HCT116 (cell line): ENCODE measurements around the gene SLAIN1. TPM values are rescaled to one million over a fixed set of nuclear protein-coding genes. Genes with fewer than 3 reads are reported as not detected.

ENCODE experiments used
- ATAC-seq: fragments of 200-7000 bp; cut with Tn5 transposase; 2 replicates; pipeline ENCODE4 v1.9.1; 2020; ENCODE audit warnings: mild to moderate bottlenecking, moderate library complexity
- BruUV-seq: library from RNA; stranded (reverse); fragments of 400-500 nt; replicated peaks from 2 replicates; lab custom pipeline; 2021; lab: Mats Ljungman, UMichigan
- CTCF ChIA-PET: fragments of 300-600 bp; sonication (Branson Sonifier 250); formaldehyde crosslinking; loops from one replicate; lab custom pipeline; 2021; ENCODE audit warnings: antibody characterized with exemption; lab: Charles Lee
- POLR2A ChIA-PET: fragments of 300-600, 350-600 bp; sonication (Branson Sonifier 250); formaldehyde crosslinking; loops from one replicate; lab custom pipeline; 2021; ENCODE audit warnings: antibody characterized with exemption; lab: Charles Lee
- RAD21 ChIA-PET, 2 experiments: fragments of 300-600 bp; sonication (Branson Sonifier 250); formaldehyde crosslinking; loops; one replicate each; lab custom pipeline; 2023; ENCODE audit warnings: low total read pairs in 2 of 2; ENCODE audit not compliant: uncharacterized antibody in 2 of 2, unreplicated experiment in 2 of 2, low non-redundant PET in 1 of 2; lab: Charles Lee
- DNase-seq: peaks from one replicate; pipeline ENCODE4 v3.0.0-alpha.2; 2010; ENCODE audit warnings: low read depth, low spot score
- H2AFZ ChIP-seq: fragments of 200-600 bp; shearing (Covaris generic), sonication (generic); 2 replicates; pipeline ENCODE4 v1.6.1; 2017; ENCODE audit warnings: low read depth, mixed run types, mixed read lengths, antibody characterized with exemption, low read length; ENCODE audit not compliant: poor library complexity, severe bottlenecking
- H3K27ac ChIP-seq: 2 replicates; pipeline ENCODE4 v1.5.1; 2012; ENCODE audit warnings: low read depth, low read length
- H3K27me3 ChIP-seq: fragments of 200-600 bp; sonication (generic); 2 replicates; pipeline ENCODE4 v1.6.1; 2016; ENCODE audit warnings: mixed run types, low read length, mixed read lengths; ENCODE audit not compliant: insufficient read depth
- H3K36me3 ChIP-seq, 2 experiments: fragments of 200-500 bp in 1 of 2; fragments of 200-600 bp in 1 of 2; sonication (Bioruptor generic) in 1 of 2; sonication (generic) in 1 of 2; 2 replicates each; pipeline versions ENCODE4 v1.5.1 to v1.6.1; 2014 to 2016; ENCODE audit warnings: low read length in 2 of 2, inconsistent platforms in 1 of 2, mixed read lengths in 1 of 2, mixed run types in 1 of 2; ENCODE audit not compliant: insufficient read depth in 2 of 2, control insufficient read depth in 1 of 2
- H3K4me1 ChIP-seq, 2 experiments: fragments of 200-600 bp in 1 of 2; sonication (generic) in 1 of 2; 2 replicates each; pipeline versions ENCODE4 v1.5.1 to v1.6.1; 2012 to 2017; ENCODE audit warnings: low read length in 2 of 2, inconsistent platforms in 1 of 2, mild to moderate bottlenecking in 1 of 2, mixed read lengths in 1 of 2, mixed run types in 1 of 2, moderate library complexity in 1 of 2; ENCODE audit not compliant: insufficient read depth in 2 of 2, control insufficient read depth in 1 of 2
- H3K4me2 ChIP-seq: fragments of 200-600 bp; sonication (generic); 2 replicates; pipeline ENCODE4 v1.6.1; 2017; ENCODE audit warnings: mixed run types, low read length, mixed read lengths
- H3K4me3 ChIP-seq, 2 experiments: fragments of 200-600 bp in 1 of 2; sonication (generic) in 1 of 2; replicated peaks in 1 of 2; 2 replicates each; pipeline ENCODE4 v1.5.1; 2011 to 2016; ENCODE audit warnings: low read length in 2 of 2, control low read depth in 1 of 2, low read depth in 1 of 2, mild to moderate bottlenecking in 1 of 2, mixed read lengths in 1 of 2, mixed run types in 1 of 2
- H3K79me2 ChIP-seq: fragments of 200-600 bp; sonication (generic); 2 replicates; pipeline ENCODE4 v1.6.1; 2017; ENCODE audit warnings: mild to moderate bottlenecking, mixed run types, low read length, moderate library complexity, mixed read lengths; ENCODE audit not compliant: insufficient read depth
- H3K9ac ChIP-seq: fragments of 200-600 bp; sonication (generic); 2 replicates; pipeline ENCODE4 v1.6.1; 2016; ENCODE audit warnings: low read length, mixed read lengths
- H3K9me2 ChIP-seq: fragments of 200-600 bp; sonication (generic), shearing (Covaris generic); 2 replicates; pipeline ENCODE4 v1.6.1; 2017; ENCODE audit warnings: mixed run types, mild to moderate bottlenecking, moderate library complexity; ENCODE audit not compliant: insufficient read depth
- H3K9me3 ChIP-seq, 2 experiments: fragments of 200-500 bp in 1 of 2; fragments of 200-600 bp in 1 of 2; sonication (Bioruptor generic) in 1 of 2; sonication (generic) in 1 of 2; 2 replicates each; pipeline ENCODE4 v1.6.1; 2014 to 2017; ENCODE audit warnings: low read length in 2 of 2, mixed read lengths in 2 of 2, inconsistent platforms in 1 of 2, low read depth in 1 of 2, mild to moderate bottlenecking in 1 of 2, mixed run types in 1 of 2, moderate library complexity in 1 of 2; ENCODE audit not compliant: control insufficient read depth in 1 of 2, insufficient read depth in 1 of 2
- H4K20me1 ChIP-seq: fragments of 200-600 bp; sonication (generic), shearing (Covaris generic); 2 replicates; pipeline ENCODE4 v1.6.1; 2017; ENCODE audit warnings: mixed run types, mild to moderate bottlenecking, moderate library complexity; ENCODE audit not compliant: insufficient read depth
- CTCF ChIP-seq, 3 experiments: fragments of 200-600 bp in 1 of 3; sonication (generic) in 1 of 3; IDR thresholded peaks in 2 of 3; conservative IDR thresholded peaks in 1 of 3; 2 replicates each; pipeline ENCODE4 v1.5.1; 2012 to 2017; ENCODE audit warnings: low read depth in 2 of 3, low read length in 2 of 3, antibody characterized with exemption in 1 of 3, borderline replicate concordance in 1 of 3, control low read depth in 1 of 3, mild to moderate bottlenecking in 1 of 3, mixed read lengths in 1 of 3, mixed run types in 1 of 3, moderate library complexity in 1 of 3; ENCODE audit not compliant: insufficient read depth in 1 of 3
- EGR1 ChIP-seq: IDR thresholded peaks from 2 replicates; pipeline ENCODE4 v1.6.1; 2012; ENCODE audit warnings: low read depth
- ELF1 ChIP-seq: IDR thresholded peaks from 2 replicates; pipeline ENCODE4 v1.6.1; 2012; ENCODE audit warnings: low read depth, borderline replicate concordance
- EZH2phosphoT487 ChIP-seq: fragments of 200-600 bp; IDR thresholded peaks from 2 replicates; pipeline ENCODE4 v1.6.1; 2018; ENCODE audit warnings: antibody characterized with exemption, borderline replicate concordance
- POLR2AphosphoS5 ChIP-seq: IDR thresholded peaks from 2 replicates; pipeline ENCODE4 v1.6.1; 2011; ENCODE audit warnings: mild to moderate bottlenecking, low read depth, low read length, moderate library complexity
- RAD21 ChIP-seq: IDR thresholded peaks from 2 replicates; pipeline ENCODE4 v1.6.1; 2012; ENCODE audit warnings: low read depth, mild to moderate bottlenecking
- SIN3A ChIP-seq: IDR thresholded peaks from 2 replicates; pipeline ENCODE4 v1.6.1; 2012; ENCODE audit warnings: low read depth
- TCF7L2 ChIP-seq: IDR thresholded peaks from 2 replicates; pipeline ENCODE4 v1.7.0; 2011; ENCODE audit warnings: borderline replicate concordance, inconsistent platforms; ENCODE audit not compliant: insufficient read depth, insufficient read length; ENCODE audit errors: extremely low read depth
- ZBTB33 ChIP-seq: IDR thresholded peaks from 2 replicates; pipeline ENCODE4 v1.6.1; 2011; ENCODE audit warnings: mild to moderate bottlenecking, low read length, moderate library complexity; ENCODE audit not compliant: insufficient replicate concordance; ENCODE audit errors: extremely low read depth
- intact Hi-C: fragments of 100-400 bp; cut with micrococcal nuclease; formaldehyde crosslinking; loops from 2 replicates; pipeline ENCODE4 v1.10.0; 2022
- total RNA-seq: library from RNA; stranded (reverse); gene quantifications from one replicate; pipeline ENCODE4 v1.2.1, GENCODE V29; 2021; ENCODE audit not compliant: unreplicated experiment

SLAIN1 gene
- total RNA-seq, 1 experiment from 2014 or later, result 0.34 TPM

GRCh38 chr13:77650409-77650808, 47.1 kb upstream of the SLAIN1 start:
- ChIA-PET RAD21 (no interaction called here), CTCF (no interaction called here), POLR2A (no interaction called here)
- H3K27ac ChIP-seq, result no peak overlapping the region
- no peak overlapping the region for H3K4me3 ChIP-seq
- H3K36me3 ChIP-seq, result no peaks in the 10 kb centered on the region
- H4K20me1 ChIP-seq, result no peaks in the 10 kb centered on the region
- H3K4me2 ChIP-seq, result no peak overlapping the region
- BruUV-seq, result no TSS peak
- intact Hi-C loops, result no loop called here
- DNase-seq, result no peak
- no peak overlapping the region for H2AFZ ChIP-seq
- H3K79me2 ChIP-seq, result no peaks in the 10 kb centered on the region
- no peak overlapping the region for H3K9ac ChIP-seq
- H3K9me3 ChIP-seq, result no peaks in the 10 kb centered on the region
- TF ChIP-seq TCF7L2, result no peak
- no peak for TF ChIP-seq EZH2phosphoT487
- no peak for TF ChIP-seq EGR1
- TF ChIP-seq ZBTB33, result no peak
- TF ChIP-seq SIN3A, result no peak
- no peak for TF ChIP-seq POLR2AphosphoS5
- TF ChIP-seq CTCF (IDR thresholded peaks at IDR 0.05 in 2 of 3, conservative IDR thresholded peaks at IDR 0.05 in 1 of 3; ENCODE audit: borderline replicate concordance in 1 of 3, insufficient read depth in 1 of 3, low read depth in 2 of 3, low read length in 2 of 3), result no peak
- no peak for TF ChIP-seq ELF1
- TF ChIP-seq RAD21, result no peak
- TF ChIP-seq, all 23 proteins: peak for 0
- Histone ChIP-seq H3K4me1 (no peaks in the 10 kb centered on the region), H3K9me2 (no peaks in the 10 kb centered on the region), H3K27me3 (no peaks in the 10 kb centered on the region)
- ATAC-seq, result no peak
